Activated CD4-positive, CD25-positive, alpha-beta regulatory T cell treated with anti-CD3 and anti-CD28 coated beads, Interleukin-2, amount 50 U/mL, for 72 hours (primary cell): Measurements from ENCODE around the gene PPM1G.
"Not testable (repeated sequence)": the region's sequence is repeated elsewhere in the genome, so short reads cannot be mapped to it uniquely, and the experiment has no call there.

Experiments
- DNase-seq: peaks from one replicate; pipeline ENCODE4 v3.0.0; 2021

Gene PPM1G

DNA sequence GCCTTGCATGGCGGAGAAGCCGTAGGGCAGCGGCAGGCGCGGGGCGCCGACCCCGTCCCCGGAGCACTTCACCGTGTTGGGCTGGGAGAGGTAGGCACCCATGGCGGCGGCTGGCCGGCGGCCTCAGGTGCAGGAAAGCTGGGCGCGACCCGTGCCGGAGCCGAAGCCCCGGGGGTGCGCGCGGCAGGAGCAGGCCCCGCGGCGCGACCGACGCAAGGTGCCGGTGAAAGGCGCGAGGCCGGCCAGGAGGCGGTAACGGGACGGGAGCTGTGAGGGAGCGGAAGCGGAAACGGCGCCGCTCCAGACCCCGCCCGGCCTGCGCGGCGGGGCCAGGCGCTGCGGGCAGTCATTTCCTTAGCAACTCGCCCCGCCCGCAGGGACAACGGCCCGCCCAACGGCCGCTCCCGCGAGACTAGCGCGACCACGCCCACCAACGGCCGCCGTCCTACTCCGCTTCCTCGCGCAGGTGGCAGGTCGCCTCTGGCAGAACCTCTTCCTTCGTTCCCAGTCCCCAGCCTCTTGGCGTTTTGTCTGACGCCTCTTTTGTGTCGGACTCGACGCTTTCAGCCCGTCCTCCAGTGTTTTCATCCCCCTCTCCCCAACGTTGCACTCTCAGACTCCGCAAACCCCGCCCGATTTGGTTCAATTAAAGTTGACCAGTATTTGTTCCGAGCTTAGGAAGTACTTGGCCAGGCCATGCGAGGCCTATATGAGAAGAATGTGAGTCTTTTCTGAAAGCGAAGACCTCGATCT lies at the start of gene PPM1G:
Gene PPM1G, minus strand, starts transcription at position 271 of the 753 bp plus-strand sequence. Its CDS starts 169 bp downstream, at position 102.
- DNase-seq: peak; percentile 99

GRCh38 chr2:27453968-27454367 lies 44.6 kb upstream of the PPM1G start:
- no peak for DNase-seq

DNA sequence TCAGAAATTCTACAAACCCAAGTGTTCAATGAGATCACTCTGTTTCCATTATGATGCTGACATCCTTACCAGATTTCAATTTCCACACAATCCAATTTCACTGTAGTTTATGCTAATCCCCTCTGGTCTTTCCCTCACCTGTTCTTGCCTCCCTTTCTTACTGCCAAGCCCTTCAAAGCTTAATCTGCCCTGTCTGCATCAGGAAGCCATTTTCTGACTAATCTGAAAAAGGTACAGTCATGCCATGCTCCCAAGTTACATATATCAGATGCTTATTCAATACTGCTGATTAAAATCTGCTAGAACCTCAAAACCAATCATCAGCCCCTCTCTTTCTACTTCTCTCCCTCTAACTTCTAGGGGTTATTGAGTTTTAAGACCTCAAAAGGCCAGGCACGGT lies 41.7 kb upstream of the PPM1G start:
- no peak for DNase-seq

GRCh38 chr2:27448381-27448780 lies 39.0 kb upstream of the PPM1G start:
- DNase-seq: no peak

- no peak for DNase-seq
Measured at GRCh38 chr2:27446057-27446456, 36.7 kb upstream of the PPM1G start.

GRCh38 chr2:27445615-27446014 lies 36.2 kb upstream of the PPM1G start:
- DNase-seq: no peak

- no peak for DNase-seq
Measured at GRCh38 chr2:27445155-27445554, 35.8 kb upstream of the PPM1G start.

DNA sequence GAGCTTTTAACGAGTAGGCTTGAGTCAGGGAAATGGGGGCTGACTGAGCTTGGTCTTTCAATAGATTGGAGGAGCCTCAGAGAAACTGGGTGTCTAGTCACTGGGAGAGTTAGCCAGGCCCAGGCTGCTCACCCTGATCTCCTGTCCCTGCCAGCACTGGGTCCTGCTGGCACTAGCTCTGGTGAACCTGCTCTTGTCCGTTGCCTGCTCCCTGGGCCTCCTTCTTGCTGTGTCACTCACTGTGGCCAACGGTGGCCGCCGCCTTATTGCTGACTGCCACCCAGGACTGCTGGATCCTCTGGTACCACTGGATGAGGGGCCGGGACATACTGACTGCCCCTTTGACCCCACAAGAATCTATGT lies 33.5 kb upstream of the PPM1G start:
- no peak for DNase-seq

DNA sequence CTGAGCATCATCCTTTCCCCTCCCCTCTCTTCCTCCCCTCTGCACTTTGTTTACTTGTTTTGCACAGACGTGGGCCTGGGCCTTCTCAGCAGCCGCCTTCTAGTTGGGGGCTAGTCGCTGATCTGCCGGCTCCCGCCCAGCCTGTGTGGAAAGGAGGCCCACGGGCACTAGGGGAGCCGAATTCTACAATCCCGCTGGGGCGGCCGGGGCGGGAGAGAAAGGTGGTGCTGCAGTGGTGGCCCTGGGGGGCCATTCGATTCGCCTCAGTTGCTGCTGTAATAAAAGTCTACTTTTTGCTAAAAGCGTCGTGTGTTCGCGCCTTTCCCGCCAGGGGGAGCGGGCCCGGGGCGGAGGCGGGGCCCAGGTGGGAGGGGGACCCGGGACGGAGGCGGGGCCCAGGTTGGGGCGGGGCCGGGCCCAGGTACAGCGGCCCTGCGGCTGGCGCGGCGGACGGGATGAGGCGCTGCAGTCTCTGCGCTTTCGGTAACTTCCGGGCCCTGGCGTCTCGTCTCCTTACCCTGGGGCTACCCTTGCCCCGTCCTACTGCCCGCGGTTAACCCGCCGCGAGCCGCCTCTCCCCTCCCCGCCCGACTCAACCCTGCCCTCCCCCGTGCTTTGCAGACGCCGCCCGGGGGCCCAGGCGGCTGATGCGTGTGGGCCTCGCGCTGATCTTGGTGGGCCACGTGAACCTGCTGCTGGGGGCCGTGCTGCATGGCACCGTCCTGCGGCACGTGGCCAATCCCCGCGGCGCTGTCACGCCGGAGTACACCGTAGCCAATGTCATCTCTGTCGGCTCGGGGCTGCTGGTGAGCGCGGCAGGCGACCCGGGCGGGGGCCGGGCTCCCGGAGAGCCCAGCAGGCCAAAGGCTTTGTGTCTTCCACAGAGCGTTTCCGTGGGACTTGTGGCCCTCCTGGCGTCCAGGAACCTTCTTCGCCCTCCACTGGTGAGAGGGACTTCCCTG lies 32.8 kb upstream of the PPM1G start, which contains the start of gene KRTCAP3:
Gene KRTCAP3, plus strand, starts transcription at position 424 of the 962 bp plus-strand sequence. Its CDS starts 32 bp downstream, at position 456.
- DNase-seq: peak; percentile 39

DNA sequence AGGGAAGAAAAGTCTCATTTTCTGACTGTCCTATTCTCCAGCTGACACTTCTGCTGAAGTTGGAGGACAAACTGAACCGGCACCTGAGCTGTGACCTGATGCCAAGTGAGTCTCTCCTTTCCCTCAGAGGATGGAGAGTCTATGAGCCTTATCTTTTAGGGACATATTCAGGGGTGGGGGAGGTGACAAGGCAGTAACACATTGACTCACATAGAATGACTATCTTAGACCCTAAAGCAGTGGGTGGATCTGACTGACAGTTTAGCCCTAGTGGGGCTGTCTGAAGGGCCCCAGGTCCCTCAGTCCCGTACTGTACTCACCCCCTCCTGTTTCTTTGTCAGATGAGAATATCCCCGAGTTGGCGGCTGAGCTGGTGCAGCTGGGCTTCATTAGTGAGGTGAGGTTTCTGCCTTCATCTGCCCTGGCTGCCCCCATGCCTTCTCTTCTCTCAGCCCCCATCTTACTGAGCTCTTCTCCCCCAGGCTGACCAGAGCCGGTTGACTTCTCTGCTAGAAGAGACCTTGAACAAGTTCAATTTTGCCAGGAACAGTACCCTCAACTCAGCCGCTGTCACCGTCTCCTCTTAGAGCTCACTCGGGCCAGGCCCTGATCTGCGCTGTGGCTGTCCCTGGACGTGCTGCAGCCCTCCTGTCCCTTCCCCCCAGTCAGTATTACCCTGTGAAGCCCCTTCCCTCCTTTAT lies 32.0 kb upstream of the PPM1G start:
- DNase-seq: no peak

DNA sequence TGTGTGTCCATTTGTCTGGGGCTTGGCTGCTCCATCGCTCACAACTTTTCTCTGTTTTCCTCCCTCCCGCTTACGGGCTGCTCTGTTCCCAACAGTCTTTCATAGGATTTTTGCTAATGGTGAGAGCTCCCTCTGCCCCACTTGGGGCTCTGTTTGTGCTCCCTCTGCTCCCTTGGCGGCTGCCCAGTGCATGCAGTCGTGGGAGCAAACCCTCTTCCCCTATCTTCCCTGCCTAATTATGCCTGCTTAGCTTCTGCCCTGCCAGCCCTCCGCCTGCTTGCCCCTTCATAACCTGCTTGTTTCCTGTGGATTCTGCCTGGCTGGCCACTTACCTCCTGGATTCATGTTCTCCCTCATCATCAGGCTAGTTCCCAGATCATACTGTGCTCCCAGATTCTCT lies 26.2 kb upstream of the PPM1G start:
- DNase-seq: no peak

DNA sequence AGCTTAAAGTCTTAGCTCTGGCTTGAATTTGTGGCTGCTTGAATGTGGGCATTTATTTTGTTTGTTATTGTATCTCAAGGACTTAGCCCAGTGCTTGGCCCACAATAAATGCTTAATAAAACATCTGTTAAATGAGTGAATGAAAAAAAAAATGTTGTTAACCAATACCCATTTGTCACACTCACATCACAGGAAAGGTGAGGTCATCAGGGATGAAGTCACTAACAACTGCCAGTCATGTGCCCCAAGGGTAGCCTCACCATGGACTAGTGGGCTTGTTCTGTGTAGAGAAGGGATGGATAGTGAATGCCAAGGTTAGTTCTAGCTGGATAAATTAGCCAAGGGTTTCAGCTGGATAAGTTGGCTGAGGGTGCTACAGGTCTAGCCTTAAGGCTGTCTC lies 22.0 kb upstream of the PPM1G start:
- DNase-seq: no peak

DNA sequence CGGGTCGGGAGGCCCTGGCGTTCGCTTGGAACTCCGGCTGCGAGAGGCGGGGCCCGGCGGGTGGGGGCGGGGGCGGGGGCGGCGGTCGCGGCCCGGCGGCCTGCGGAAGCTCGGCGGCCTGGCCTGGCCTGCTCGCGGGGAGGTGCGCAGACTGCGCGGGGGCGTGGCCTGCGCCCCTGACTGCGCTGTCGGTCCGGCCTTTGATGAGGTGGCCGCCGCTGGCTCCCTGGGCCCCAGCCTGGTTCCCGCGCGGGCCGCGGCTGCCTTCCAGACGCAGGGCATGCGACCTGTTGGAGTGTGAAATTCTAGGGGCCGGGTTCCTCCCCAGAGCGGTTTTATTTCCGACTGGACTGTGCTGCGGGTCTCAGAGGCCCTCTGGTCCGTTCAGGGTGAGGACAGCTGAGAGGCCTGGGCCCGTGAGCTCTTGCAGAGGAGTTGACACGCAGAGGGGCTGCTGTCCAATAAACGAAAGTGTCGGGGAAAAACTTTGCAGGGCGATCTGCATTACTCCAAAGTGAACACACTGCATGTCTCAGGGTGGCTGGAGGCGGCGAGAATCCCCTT lies 19.7 kb upstream of the PPM1G start:
- peak; percentile 82 for DNase-seq

DNA sequence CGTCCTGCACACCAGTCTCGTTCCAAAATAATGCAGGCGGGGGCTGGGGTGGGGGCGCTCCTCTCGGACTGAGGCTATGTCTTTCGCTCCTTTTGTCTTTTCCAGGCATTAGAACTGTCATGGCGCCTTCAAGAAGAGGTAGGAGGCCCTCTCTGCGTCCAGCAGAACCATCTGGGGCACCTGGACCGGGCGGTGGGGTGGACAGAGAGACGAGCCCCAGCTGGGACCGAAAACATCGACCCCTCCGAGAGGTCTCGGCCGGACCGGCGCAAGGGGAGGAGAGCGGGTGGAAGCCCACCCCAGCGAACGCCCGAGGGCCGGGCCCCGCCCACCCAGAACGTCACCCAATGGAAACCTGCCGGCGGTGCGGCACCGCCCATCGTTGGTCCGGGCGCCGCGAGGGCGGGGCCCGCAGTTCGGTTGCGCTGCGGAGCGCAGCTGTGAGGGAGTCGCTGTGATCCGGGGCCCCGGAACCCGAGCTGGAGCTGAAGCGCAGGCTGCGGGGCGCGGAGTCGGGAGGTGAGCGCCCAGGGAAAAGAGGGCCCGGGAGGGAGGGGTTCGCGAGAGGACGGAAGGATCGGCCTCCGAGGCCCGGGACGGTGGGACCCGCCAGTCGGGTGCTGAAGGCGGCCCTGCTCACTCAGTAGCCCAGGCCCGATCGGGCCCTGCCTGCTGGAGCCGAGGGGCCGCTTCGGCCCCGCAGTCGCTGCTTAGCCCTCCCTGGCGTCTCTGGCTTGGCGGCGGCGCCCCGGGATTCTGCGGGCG lies 19.0 kb upstream of the PPM1G start, which contains the start of gene NRBP1:
Gene NRBP1, plus strand, starts transcription at position 419 of the 765 bp plus-strand sequence. CDS start 4,643 bp downstream, outside the sequence.
- peak; percentile 95 for DNase-seq

GRCh38 chr2:27427863-27428212 lies 18.4 kb upstream of the PPM1G start:
- DNase-seq: no peak

DNA sequence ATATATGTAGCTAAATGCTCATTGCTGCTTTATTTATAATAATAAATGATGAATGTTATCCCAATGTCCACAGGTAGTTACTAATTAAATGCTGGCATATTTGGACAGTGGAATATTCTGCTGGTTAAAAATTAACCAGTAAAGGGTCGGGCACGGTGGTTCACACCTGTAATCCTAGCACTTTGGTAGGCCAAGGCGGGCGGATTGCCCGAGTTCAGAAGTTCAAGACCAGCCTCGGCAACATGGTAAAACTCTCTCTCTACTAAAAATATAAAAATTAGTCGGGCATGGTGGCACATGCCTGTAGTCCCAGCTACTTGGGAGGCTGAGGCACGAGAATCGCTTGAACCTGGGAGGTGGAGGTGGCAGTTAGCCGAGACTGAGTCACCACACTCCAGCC lies 15.6 kb upstream of the PPM1G start:
- not testable (repeated sequence) for DNase-seq

GRCh38 chr2:27422958-27423357 lies 13.6 kb upstream of the PPM1G start:
- DNase-seq: no peak

GRCh38 chr2:27421660-27422250 lies 12.4 kb upstream of the PPM1G start:
- DNase-seq: no peak

GRCh38 chr2:27420996-27421395 lies 11.6 kb upstream of the PPM1G start:
- no peak for DNase-seq

DNA sequence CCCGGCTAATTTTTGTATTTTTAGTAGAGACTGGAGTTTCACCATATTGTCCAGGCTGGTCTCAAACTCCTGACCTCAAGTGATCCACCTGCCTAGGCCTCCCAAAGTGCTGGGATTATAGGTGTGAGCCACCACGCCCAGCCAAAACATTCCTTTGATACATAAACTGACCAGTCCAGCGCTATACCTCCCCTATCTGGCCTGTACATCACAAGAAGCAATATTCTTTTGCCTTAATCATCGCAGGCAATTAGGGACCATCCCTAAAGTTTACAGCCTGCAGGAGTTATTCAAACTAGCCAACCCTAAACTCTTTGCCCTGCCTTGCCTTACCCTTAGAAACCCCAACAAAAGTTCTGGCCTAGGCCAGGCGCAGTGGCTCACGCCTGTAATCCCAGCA lies 6.8 kb upstream of the PPM1G start:
- no peak for DNase-seq

DNA sequence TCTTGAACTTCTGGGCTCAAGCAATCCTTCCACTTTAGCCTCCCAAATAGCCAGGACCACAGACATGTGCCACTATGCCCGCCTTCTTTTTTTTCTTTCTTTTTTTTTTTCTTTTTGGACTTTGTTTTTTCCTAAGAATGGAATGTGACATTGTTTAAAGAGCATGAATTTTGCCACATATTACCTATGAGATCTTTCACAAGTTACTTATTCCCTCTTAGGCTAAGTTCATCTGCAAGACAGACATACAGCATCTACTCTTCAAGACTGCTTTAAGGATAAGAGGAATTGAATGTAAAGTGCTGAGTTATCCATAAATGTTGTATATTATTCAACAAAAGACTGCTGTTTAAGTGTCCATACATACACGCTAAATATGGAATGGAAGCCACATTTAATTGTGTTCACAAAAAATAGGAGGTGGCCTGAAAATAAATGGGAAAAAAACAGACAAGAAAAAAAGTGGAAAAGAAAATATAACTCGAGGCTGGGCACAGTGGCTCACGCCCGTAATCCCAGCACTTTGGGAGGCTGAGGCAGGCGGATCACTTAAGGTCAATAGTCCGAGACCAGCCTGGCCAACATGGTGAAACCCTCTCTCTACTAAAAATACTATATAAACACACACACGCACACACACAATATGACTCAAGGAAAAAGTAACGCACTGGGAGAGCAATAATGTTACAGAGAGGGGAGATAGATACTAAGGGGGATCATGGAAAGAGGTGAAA lies 3.2 kb upstream of the PPM1G start:
- DNase-seq: no peak
